CD4-positive, alpha-beta T cell treated with Interleukin-21 for 1 hour (primary cell): ENCODE data around the gene SCGB1D4.
A peak's percentile ranks its signal among the peaks of the same experiment; 100 is the strongest.
"Not testable (repeated sequence)": the region's sequence is repeated elsewhere in the genome, so short reads cannot be mapped to it uniquely, and the experiment has no call there.

ENCODE experiments used
- DNase-seq: peaks from one replicate; pipeline ENCODE4 v3.0.0-alpha.2; 2020

Gene SCGB1D4

GRCh38 chr11:62298975-62299374, at the start of gene SCGB1D4:
Gene SCGB1D4, minus strand, starts transcription at chr11:62299075. Its CDS starts 65 bp downstream, at chr11:62299010.
- no peak for DNase-seq

- DNase-seq = no peak
Measured at GRCh38 chr11:62345861-62346260, 47.0 kb upstream of the SCGB1D4 start.

- DNase-seq = no peak
Measured at GRCh38 chr11:62344210-62344609, 45.3 kb upstream of the SCGB1D4 start.

GRCh38 chr11:62343646-62344190, 44.8 kb upstream of the SCGB1D4 start:
- DNase-seq = not testable (repeated sequence)

- no peak for DNase-seq
Measured at GRCh38 chr11:62341588-62341987, 42.7 kb upstream of the SCGB1D4 start.

- peak; percentile 69 for DNase-seq
Measured at GRCh38 chr11:62340269-62340901, 41.5 kb upstream of the SCGB1D4 start.

GRCh38 chr11:62338218-62338617, 39.3 kb upstream of the SCGB1D4 start:
- DNase-seq = no peak

GRCh38 chr11:62337303-62338181, 38.7 kb upstream of the SCGB1D4 start, which contains the start of gene ASRGL1:
Gene ASRGL1, plus strand, starts transcription at chr11:62337448. Its CDS starts 530 bp downstream, at chr11:62337978.
- peak; percentile 76 for DNase-seq

- not testable (repeated sequence) for DNase-seq
Measured at GRCh38 chr11:62336949-62337302, 38.1 kb upstream of the SCGB1D4 start.

- DNase-seq = no peak
Measured at GRCh38 chr11:62333768-62334167, 34.9 kb upstream of the SCGB1D4 start.

GRCh38 chr11:62331264-62331663, 32.4 kb upstream of the SCGB1D4 start:
- DNase-seq = not testable (repeated sequence)

- DNase-seq = not testable (repeated sequence)
Measured at GRCh38 chr11:62327541-62327940, 28.7 kb upstream of the SCGB1D4 start.

GRCh38 chr11:62326719-62327118, 27.8 kb upstream of the SCGB1D4 start:
- not testable (repeated sequence) for DNase-seq

- DNase-seq = not testable (repeated sequence)
Measured at GRCh38 chr11:62325781-62326180, 26.9 kb upstream of the SCGB1D4 start.

- peak; percentile 60 for DNase-seq
Measured at GRCh38 chr11:62324731-62325556, 26.1 kb upstream of the SCGB1D4 start.

GRCh38 chr11:62322524-62322923, 23.6 kb upstream of the SCGB1D4 start:
- no peak for DNase-seq

GRCh38 chr11:62315431-62315830, 16.6 kb upstream of the SCGB1D4 start:
- no peak for DNase-seq

- no peak for DNase-seq
Measured at GRCh38 chr11:62309991-62310390, 11.1 kb upstream of the SCGB1D4 start.

- DNase-seq = no peak
Measured at GRCh38 chr11:62307950-62308349, 9.1 kb upstream of the SCGB1D4 start.

GRCh38 chr11:62306227-62306626, 7.4 kb upstream of the SCGB1D4 start:
- DNase-seq = no peak

- no peak for DNase-seq
Measured at GRCh38 chr11:62295504-62295903, 3.4 kb downstream of the SCGB1D4 start.

GRCh38 chr11:62280452-62280851, 18.4 kb downstream of the SCGB1D4 start:
- no peak for DNase-seq

GRCh38 chr11:62273789-62274275, 25.0 kb downstream of the SCGB1D4 start:
- DNase-seq = no peak
